ENCODE measurements around the gene BABAM1.

The BABAM1 gene

GRCh38 chr19:17324357-17325114 is 57.3 kb downstream of the BABAM1 start:
- TF ChIP-seq POLR2AphosphoS5 (IDR thresholded peaks at IDR 0.05; ENCODE audit: borderline replicate concordance, low read depth, low read length) (no peak), EZH2 (IDR thresholded peaks at IDR 0.05) (no peak), FOXP2 (optimal IDR thresholded peaks at IDR 0.05; ENCODE audit: control extremely low read depth, extremely low read length, insufficient read depth) (no peak)
- Histone ChIP-seq H3K9ac (ENCODE audit: insufficient read length) (no peak overlapping the region), H3K36me3 (ENCODE audit: insufficient read depth, low read length) (peaks cover 12% of the 10 kb centered on the region; the same call in 1 of the 2 replicates), H3K4me3 (no peak overlapping the region), H3K9me3 (ENCODE audit: low read depth, low read length) (no peaks in the 10 kb centered on the region), H3K27ac (no peak overlapping the region)
- DNase-seq (ENCODE audit: low read depth, low spot score) = no peak

- H3K27ac ChIP-seq = no peak overlapping the region
- TF ChIP-seq POLR2AphosphoS5 (IDR thresholded peaks at IDR 0.05; ENCODE audit: borderline replicate concordance, low read depth, low read length) (no peak), FOXP2 (optimal IDR thresholded peaks at IDR 0.05; ENCODE audit: control extremely low read depth, extremely low read length, insufficient read depth) (no peak), EZH2 (IDR thresholded peaks at IDR 0.05) (no peak)
Observed at GRCh38 chr19:17325133-17325532, 57.9 kb downstream of the BABAM1 start.

DNA sequence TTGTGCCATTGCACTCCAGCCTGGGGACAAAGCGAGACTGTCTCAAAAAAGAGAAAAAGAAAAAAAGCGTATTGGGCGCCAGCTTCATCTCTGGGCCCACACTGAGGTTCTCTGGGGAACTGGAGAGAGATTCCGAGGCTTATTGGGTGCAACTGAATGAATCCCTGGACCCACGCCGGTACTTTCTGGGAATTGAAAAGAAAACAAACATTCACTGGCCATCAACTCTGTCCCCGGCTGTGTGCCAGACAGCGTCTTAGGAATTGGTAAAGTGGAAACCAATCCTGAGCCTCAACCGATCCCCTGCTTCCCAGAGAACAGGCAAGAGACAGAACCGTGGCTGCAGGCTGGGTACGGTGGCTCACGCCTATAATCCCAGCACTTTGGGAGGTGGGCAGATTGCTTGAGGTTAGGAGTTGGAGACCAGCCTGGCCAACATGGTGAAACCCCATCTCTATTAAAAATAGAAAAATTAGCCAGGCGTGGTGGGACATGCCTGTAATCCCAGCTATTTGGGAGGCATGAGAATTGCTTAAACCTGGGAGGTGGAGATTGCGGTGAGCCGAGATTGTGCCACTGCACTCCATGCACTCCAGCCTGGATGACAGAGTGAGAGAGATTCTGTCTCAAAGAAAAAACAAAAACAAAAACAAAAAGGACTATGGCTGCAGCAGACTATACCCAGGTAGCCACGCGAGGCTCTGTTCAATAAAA is 58.8 kb downstream of the BABAM1 start:
- DNase-seq (ENCODE audit: low read depth, low spot score) = no peak
- H3K9ac ChIP-seq (ENCODE audit: insufficient read length) = no peak overlapping the region
- no peaks in the 10 kb centered on the region for H3K9me3 ChIP-seq (ENCODE audit: low read depth, low read length)
- H3K36me3 ChIP-seq (ENCODE audit: insufficient read depth, low read length) = no peaks in the 10 kb centered on the region; the same call in 1 of the 2 replicates
- H3K4me3 ChIP-seq = no peak overlapping the region
- no peak overlapping the region for H3K27ac ChIP-seq
- TF ChIP-seq POLR2AphosphoS5 (IDR thresholded peaks at IDR 0.05; ENCODE audit: borderline replicate concordance, low read depth, low read length) = no peak
- no peak for TF ChIP-seq EZH2 (IDR thresholded peaks at IDR 0.05)
- no peak for TF ChIP-seq FOXP2 (optimal IDR thresholded peaks at IDR 0.05; ENCODE audit: control extremely low read depth, extremely low read length, insufficient read depth)

More at GRCh38 chr19:17325133-17325532, 57.9 kb downstream of the BABAM1 start:
- no peak for DNase-seq (ENCODE audit: low read depth, low spot score)
- no peak overlapping the region for H3K9ac ChIP-seq (ENCODE audit: insufficient read length)
- H3K4me3 ChIP-seq = no peak overlapping the region
- peaks cover 6% of the 10 kb centered on the region; the same call in 1 of the 2 replicates for H3K36me3 ChIP-seq (ENCODE audit: insufficient read depth, low read length)
- H3K9me3 ChIP-seq (ENCODE audit: low read depth, low read length) = no peaks in the 10 kb centered on the region

- DNase-seq (ENCODE audit: low read depth, low spot score) = no peak
- TF ChIP-seq FOXP2 (optimal IDR thresholded peaks at IDR 0.05; ENCODE audit: control extremely low read depth, extremely low read length, insufficient read depth) (no peak), POLR2AphosphoS5 (IDR thresholded peaks at IDR 0.05; ENCODE audit: borderline replicate concordance, low read depth, low read length) (no peak), EZH2 (IDR thresholded peaks at IDR 0.05) (no peak)
- H3K9ac ChIP-seq (ENCODE audit: insufficient read length) = no peak overlapping the region
- H3K4me3 ChIP-seq = no peak overlapping the region
- H3K9me3 ChIP-seq (ENCODE audit: low read depth, low read length) = no peaks in the 10 kb centered on the region
- no peaks in the 10 kb centered on the region; the same call in 1 of the 2 replicates for H3K36me3 ChIP-seq (ENCODE audit: insufficient read depth, low read length)
- H3K27ac ChIP-seq = no peak overlapping the region
Observed at GRCh38 chr19:17326595-17326966, 59.3 kb downstream of the BABAM1 start.

DNA sequence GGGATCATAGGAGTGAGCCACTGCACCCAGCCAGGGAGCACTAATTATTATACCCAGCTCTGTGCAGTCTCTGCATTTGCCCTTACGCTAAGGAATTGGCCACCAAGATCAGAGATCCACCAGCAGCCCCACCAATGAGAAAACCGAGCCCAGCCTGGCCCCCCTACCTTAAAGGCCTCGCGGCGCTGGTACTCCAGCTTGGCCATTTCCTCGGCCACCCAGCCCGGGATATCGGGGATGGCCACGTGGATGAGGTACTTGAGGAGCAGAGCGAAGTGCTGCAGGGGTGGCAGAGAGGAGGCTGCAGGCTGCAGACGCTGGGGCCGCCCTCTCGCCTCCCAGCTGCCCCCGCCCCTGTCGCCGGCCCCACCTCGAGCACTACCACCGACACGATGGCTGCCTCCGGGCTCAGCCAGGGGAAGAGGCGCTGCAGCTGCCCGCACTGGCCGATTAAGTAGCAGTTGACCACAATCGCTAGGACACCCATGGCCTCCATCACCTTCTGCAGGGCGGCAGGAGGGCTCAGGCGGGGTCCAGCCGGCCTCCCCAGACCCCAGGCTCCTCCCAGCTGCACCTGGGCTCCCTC is 59.9 kb downstream of the BABAM1 start:
- TF ChIP-seq EZH2 (IDR thresholded peaks at IDR 0.05) = no peak
- TF ChIP-seq FOXP2 (optimal IDR thresholded peaks at IDR 0.05; ENCODE audit: control extremely low read depth, extremely low read length, insufficient read depth) = no peak
- TF ChIP-seq POLR2AphosphoS5 (IDR thresholded peaks at IDR 0.05; ENCODE audit: borderline replicate concordance, low read depth, low read length) = no peak
- H3K4me3 ChIP-seq = no peak overlapping the region
- no peaks in the 10 kb centered on the region for H3K9me3 ChIP-seq (ENCODE audit: low read depth, low read length)
- no peaks in the 10 kb centered on the region; the same call in 1 of the 2 replicates for H3K36me3 ChIP-seq (ENCODE audit: insufficient read depth, low read length)
- no peak for DNase-seq (ENCODE audit: low read depth, low spot score)
- H3K9ac ChIP-seq (ENCODE audit: insufficient read length) = no peak overlapping the region
- no peak overlapping the region for H3K27ac ChIP-seq

DNA sequence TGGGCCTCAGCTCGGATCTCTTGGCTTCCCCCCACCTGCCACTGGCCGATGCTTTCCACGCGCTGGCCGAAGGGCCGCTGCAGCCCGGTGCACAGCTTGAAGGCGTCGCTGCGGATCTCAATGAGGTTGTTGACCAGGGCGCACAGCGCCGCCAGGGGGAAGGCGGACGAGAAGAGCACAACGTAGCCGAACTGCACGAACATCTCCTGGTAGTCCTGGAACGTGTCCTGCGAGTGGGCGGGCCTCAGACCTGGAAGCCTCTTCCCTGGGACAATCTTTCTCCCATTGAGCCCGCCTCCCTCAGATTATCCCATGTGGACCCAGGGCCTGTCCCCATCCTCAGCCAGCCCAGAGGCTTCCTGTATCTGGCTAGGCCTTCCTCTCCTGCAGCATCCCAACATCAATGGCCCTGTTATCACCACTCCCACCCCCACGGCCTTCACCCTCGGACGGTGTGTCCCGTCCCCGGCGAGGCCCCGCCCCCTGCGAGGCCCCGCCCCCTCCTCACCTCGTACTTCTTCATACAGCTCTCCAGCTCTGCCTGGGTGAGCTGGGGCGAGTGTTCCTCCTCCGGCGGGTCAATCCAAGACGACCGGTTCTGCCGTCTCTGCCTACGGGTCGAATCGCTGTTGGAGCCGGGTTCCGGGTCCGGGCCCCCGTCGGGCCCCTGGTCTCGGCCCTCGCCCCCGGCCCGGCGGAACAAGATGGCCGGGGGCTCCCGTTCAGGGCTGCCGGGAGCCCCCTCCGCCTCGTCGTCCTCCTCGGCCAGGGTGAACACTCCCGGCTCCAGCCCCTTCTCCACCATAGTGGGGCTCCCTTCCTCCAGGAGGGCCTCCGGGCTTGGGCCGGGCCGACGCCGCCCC is 60.6 kb downstream of the BABAM1 start:
- H3K4me3 ChIP-seq = no peak overlapping the region
- H3K27ac ChIP-seq = no peak overlapping the region
- no peak overlapping the region for H3K9ac ChIP-seq (ENCODE audit: insufficient read length)

More for the DNA sequence above, 60.6 kb downstream of the BABAM1 start:
- H3K36me3 ChIP-seq (ENCODE audit: insufficient read depth, low read length) = peaks cover 2% of the 10 kb centered on the region
- TF ChIP-seq POLR2AphosphoS5 (IDR thresholded peaks at IDR 0.05; ENCODE audit: borderline replicate concordance, low read depth, low read length) (no peak), FOXP2 (optimal IDR thresholded peaks at IDR 0.05; ENCODE audit: control extremely low read depth, extremely low read length, insufficient read depth) (no peak), EZH2 (IDR thresholded peaks at IDR 0.05) (no peak)
- DNase-seq (ENCODE audit: low read depth, low spot score) = no peak
- no peaks in the 10 kb centered on the region for H3K9me3 ChIP-seq (ENCODE audit: low read depth, low read length)
